Loucy (cell line): Measurements from ENCODE around the gene SART3.

ENCODE experiments used
- CTCF ChIP-seq: fragments of 200-600 bp; sonication (generic); conservative IDR thresholded peaks from 2 replicates; pipeline ENCODE4 v1.5.1; 2014; ENCODE audit warnings: mild to moderate bottlenecking, antibody characterized with exemption, low read length
- EZH2phosphoT487 ChIP-seq: fragments of 200-600 bp; IDR thresholded peaks from 2 replicates; pipeline ENCODE4 v1.6.1; 2018; ENCODE audit warnings: antibody characterized with exemption, mild to moderate bottlenecking, moderate library complexity, borderline replicate concordance

- TF ChIP-seq EZH2phosphoT487 (no peak), CTCF (no peak)
Observed at GRCh38 chr12:108586306-108586705, 25.3 kb upstream of the SART3 start.
